PC-9 (cell line): ENCODE measurements around the gene SLC6A9. TPM values are rescaled to one million over a fixed set of nuclear protein-coding genes. Genes with fewer than 3 reads are reported as not detected.

Source experiments
- BruUV-seq: library from RNA; stranded (reverse); fragments of 400-500 nt; replicated peaks from 2 replicates; lab custom pipeline; 2021; lab: Mats Ljungman, UMichigan
- CTCF ChIA-PET: fragments of 300-600 bp; sonication (Branson Sonifier 250); formaldehyde crosslinking; loops from one replicate; lab custom pipeline; 2022; ENCODE audit warnings: antibody characterized with exemption; lab: Charles Lee
- POLR2A ChIA-PET: fragments of 300-600 bp; sonication (Branson Sonifier 250); formaldehyde crosslinking; loops from one replicate; lab custom pipeline; 2022; ENCODE audit warnings: antibody characterized with exemption; ENCODE audit not compliant: unreplicated experiment; lab: Charles Lee
- DNase-seq, 2 experiments: peaks; one replicate each; pipeline versions ENCODE4 v3.0.0 to v3.0.0-alpha.2; 2015 to 2022; ENCODE audit warnings: mixed read lengths in 1 of 2
- H2AFZ ChIP-seq: fragments of 200-600 bp; sonication (generic); 2 replicates; pipeline ENCODE4 v1.8.1; 2017; ENCODE audit warnings: antibody characterized with exemption
- H3F3A ChIP-seq: fragments of 200-600 bp; sonication (generic); 2 replicates; pipeline ENCODE4 v1.8.1; 2017; ENCODE audit warnings: antibody characterized with exemption, mild to moderate bottlenecking, low read depth; ENCODE audit not compliant: insufficient read depth
- H3K27ac ChIP-seq: fragments of 200-600 bp; sonication (generic); 2 replicates; pipeline ENCODE4 v1.6.1; 2016; ENCODE audit warnings: mixed run types
- H3K27me3 ChIP-seq: fragments of 200-600 bp; sonication (generic); 2 replicates; pipeline ENCODE4 v1.6.1; 2016; ENCODE audit warnings: low read depth, mixed run types; ENCODE audit not compliant: insufficient read depth
- H3K36me3 ChIP-seq: fragments of 200-600 bp; sonication (generic); 2 replicates; pipeline ENCODE4 v1.6.1; 2016; ENCODE audit warnings: low read depth, mixed run types
- H3K4me1 ChIP-seq: fragments of 200-600 bp; sonication (generic); replicated peaks from 2 replicates; pipeline ENCODE4 v1.6.1; 2016; ENCODE audit warnings: mixed run types; ENCODE audit not compliant: insufficient read depth
- H3K4me2 ChIP-seq: fragments of 200-600 bp; sonication (generic); 2 replicates; pipeline ENCODE4 v1.6.1; 2017; ENCODE audit warnings: mixed run types
- H3K4me3 ChIP-seq: fragments of 200-600 bp; sonication (generic); 2 replicates; pipeline ENCODE4 v1.6.1; 2016; ENCODE audit warnings: mixed run types
- H3K79me2 ChIP-seq: fragments of 200-600 bp; sonication (generic); 2 replicates; pipeline ENCODE4 v1.6.1; 2017; ENCODE audit warnings: low read depth, mixed run types
- H3K9me2 ChIP-seq: fragments of 200-600 bp; sonication (generic); 2 replicates; pipeline ENCODE4 v1.8.1; 2017; ENCODE audit warnings: mild to moderate bottlenecking; ENCODE audit not compliant: insufficient read depth
- H3K9me3 ChIP-seq: fragments of 200-600 bp; sonication (generic); 2 replicates; pipeline ENCODE4 v1.8.1; 2016; ENCODE audit warnings: low read depth; ENCODE audit not compliant: insufficient read depth
- H4K20me1 ChIP-seq: fragments of 200-600 bp; sonication (generic); 2 replicates; pipeline ENCODE4 v1.8.1; 2017; ENCODE audit not compliant: insufficient read depth
- EZH2 ChIP-seq: fragments of 200-600 bp; sonication (generic); IDR thresholded peaks from 2 replicates; pipeline ENCODE4 v1.8.0; 2017; ENCODE audit warnings: antibody characterized with exemption, low read depth
- intact Hi-C: fragments of 100-400 bp; cut with micrococcal nuclease; formaldehyde crosslinking; loops from one replicate; pipeline ENCODE4 v1.10.0; 2022; ENCODE audit not compliant: unreplicated experiment
- total RNA-seq: library from RNA; stranded (reverse); gene quantifications from 2 replicates; pipeline ENCODE4 v1.2.3, GENCODE V29; 2021
- TF ChIP-seq, protein P1 (sequence below): fragments of 200-600 bp; sonication (generic); conservative IDR thresholded peaks from 2 replicates; pipeline ENCODE4 v1.6.1; 2017; ENCODE audit warnings: mixed run types, antibody characterized with exemption, mild to moderate bottlenecking, moderate library complexity

Gene SLC6A9
- total RNA-seq, 1 experiment from 2014 or later, result 70.1 TPM

DNA sequence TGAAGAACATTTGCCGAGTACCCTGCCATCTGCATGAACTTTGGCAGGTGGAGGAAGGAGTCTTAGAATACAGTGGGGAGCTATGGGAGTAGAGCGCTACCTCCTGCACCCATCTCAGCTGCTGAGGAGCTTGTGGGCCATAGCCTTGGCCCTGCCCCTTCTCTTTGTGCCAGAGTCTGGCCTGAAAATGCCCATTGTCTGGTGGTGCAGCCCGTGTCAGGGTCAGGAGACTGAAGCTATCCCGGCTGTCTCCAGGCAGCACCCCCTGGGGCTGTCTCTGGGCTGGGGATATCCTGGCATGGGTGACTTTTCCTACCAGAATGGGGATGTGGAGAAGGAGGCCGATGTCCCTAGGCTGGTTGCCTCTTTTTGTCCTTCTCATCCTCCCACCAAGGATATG lies 77.2 kb downstream of the SLC6A9 start:
- Histone ChIP-seq H3K27ac (no peak overlapping the region), H3K9me2 (no peaks in the 10 kb centered on the region), H3K79me2 (no peaks in the 10 kb centered on the region), H3K9me3 (no peaks in the 10 kb centered on the region), H3F3A (no peaks in the 10 kb centered on the region), H3K4me3 (no peak overlapping the region), H3K4me1 (no peaks in the 10 kb centered on the region), H3K4me2 (no peak overlapping the region), H4K20me1 (no peaks in the 10 kb centered on the region), H2AFZ (no peak overlapping the region), H3K27me3 (no peaks in the 10 kb centered on the region), H3K36me3 (no peaks in the 10 kb centered on the region)
- BruUV-seq, result no TSS peak
- POLR2A ChIA-PET, result no interaction called here
- CTCF ChIA-PET, result no interaction called here
- no peak for DNase-seq
- intact Hi-C loops, result no loop called here
- no peak for TF ChIP-seq EZH2

DNA sequence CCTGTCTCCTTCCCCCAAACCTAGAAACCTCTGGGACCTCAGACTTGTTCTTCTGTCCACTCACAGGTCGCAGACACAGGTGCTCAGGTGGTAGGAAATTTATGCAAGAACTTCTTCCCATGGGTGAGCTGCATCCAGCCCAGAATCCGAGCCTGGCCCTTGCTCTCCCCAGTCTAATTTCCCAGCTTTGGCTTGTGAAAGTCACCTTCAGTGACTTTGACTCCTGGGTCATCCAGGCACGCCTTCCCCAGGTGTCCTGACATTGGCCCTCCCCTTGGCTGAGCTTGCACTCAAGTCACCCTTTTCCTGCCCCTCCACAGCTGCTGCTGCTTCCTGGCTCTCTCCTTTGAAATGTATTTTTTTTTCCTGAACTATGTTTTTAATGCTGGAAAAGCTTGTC lies 77.9 kb downstream of the SLC6A9 start:
- no TSS peak for BruUV-seq
- no peak overlapping the region for H2AFZ ChIP-seq
- H3K9me3 ChIP-seq, result no peaks in the 10 kb centered on the region
- intact Hi-C loops, result no loop called here
- H3K27ac ChIP-seq, result no peak overlapping the region
- no peaks in the 10 kb centered on the region for H3F3A ChIP-seq
- no peaks in the 10 kb centered on the region for H3K36me3 ChIP-seq
- no peaks in the 10 kb centered on the region for H3K9me2 ChIP-seq
- POLR2A ChIA-PET, result interaction anchor here (0.7 kb wide), 1 partner anchor 120 kb away, joined by 3 read pairs; no protein-coding TSS in a partner anchor
- TF ChIP-seq, protein P1, sequence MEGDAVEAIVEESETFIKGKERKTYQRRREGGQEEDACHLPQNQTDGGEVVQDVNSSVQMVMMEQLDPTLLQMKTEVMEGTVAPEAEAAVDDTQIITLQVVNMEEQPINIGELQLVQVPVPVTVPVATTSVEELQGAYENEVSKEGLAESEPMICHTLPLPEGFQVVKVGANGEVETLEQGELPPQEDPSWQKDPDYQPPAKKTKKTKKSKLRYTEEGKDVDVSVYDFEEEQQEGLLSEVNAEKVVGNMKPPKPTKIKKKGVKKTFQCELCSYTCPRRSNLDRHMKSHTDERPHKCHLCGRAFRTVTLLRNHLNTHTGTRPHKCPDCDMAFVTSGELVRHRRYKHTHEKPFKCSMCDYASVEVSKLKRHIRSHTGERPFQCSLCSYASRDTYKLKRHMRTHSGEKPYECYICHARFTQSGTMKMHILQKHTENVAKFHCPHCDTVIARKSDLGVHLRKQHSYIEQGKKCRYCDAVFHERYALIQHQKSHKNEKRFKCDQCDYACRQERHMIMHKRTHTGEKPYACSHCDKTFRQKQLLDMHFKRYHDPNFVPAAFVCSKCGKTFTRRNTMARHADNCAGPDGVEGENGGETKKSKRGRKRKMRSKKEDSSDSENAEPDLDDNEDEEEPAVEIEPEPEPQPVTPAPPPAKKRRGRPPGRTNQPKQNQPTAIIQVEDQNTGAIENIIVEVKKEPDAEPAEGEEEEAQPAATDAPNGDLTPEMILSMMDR, result no peak
- no peak for TF ChIP-seq EZH2
- H3K4me3 ChIP-seq, result no peak overlapping the region
- H3K27me3 ChIP-seq, result no peaks in the 10 kb centered on the region
- no peak overlapping the region for H3K4me2 ChIP-seq
- CTCF ChIA-PET, result interaction anchor here (0.7 kb wide), 1 partner anchor 145 kb away, joined by 3 read pairs; no protein-coding TSS in a partner anchor
- peaks cover 3% of the 10 kb centered on the region; the same call in 1 of the 2 replicates for H3K4me1 ChIP-seq
- H3K79me2 ChIP-seq, result peaks cover 2% of the 10 kb centered on the region; the same call in 1 of the 2 replicates
- no peaks in the 10 kb centered on the region for H4K20me1 ChIP-seq
- no peak for DNase-seq

GRCh38 chr1:43952731-43953346 lies 78.4 kb downstream of the SLC6A9 start:
- BruUV-seq, result no TSS peak
- Histone ChIP-seq H3K4me2 (no peak overlapping the region), H3K27ac (no peak overlapping the region), H3K4me1 (peaks cover 8% of the 10 kb centered on the region), H2AFZ (no peak overlapping the region), H3K36me3 (no peaks in the 10 kb centered on the region), H4K20me1 (no peaks in the 10 kb centered on the region), H3F3A (no peaks in the 10 kb centered on the region), H3K9me3 (no peaks in the 10 kb centered on the region), H3K4me3 (no peak overlapping the region), H3K27me3 (no peaks in the 10 kb centered on the region), H3K79me2 (peaks cover 8% of the 10 kb centered on the region; the same call in 1 of the 2 replicates), H3K9me2 (no peaks in the 10 kb centered on the region)
- intact Hi-C loops, result no loop called here
- CTCF ChIA-PET, result interaction anchor here (0.7 kb wide), 1 partner anchor 144 kb away, joined by 3 read pairs; no protein-coding TSS in a partner anchor
- POLR2A ChIA-PET, result interaction anchor here (0.7 kb wide), 1 partner anchor 121 kb away, joined by 3 read pairs; no protein-coding TSS in a partner anchor
- no peak for TF ChIP-seq EZH2
- TF ChIP-seq, protein P1, result no peak
- DNase-seq, result no peak
